Glomerular endothelial cell (primary cell): ENCODE data around the gene RPLP1. TPM values are rescaled to one million over a fixed set of nuclear protein-coding genes. Genes with fewer than 3 reads are reported as not detected.
"Not testable (repeated sequence)": the region's sequence is repeated elsewhere in the genome, so short reads cannot be mapped to it uniquely, and the experiment has no call there.

Experiments
- DNase-seq: peaks from one replicate; pipeline ENCODE4 v3.0.0-alpha.2; 2011; ENCODE audit warnings: low read depth, low spot score; ENCODE audit errors: extremely low read depth
- total RNA-seq: library from RNA; depleted of rRNA; stranded (reverse); fragments of >200 nt; gene quantifications from 2 replicates; pipeline ENCODE4 v1.2.3, GENCODE V29; 2015

Gene RPLP1
- total RNA-seq, 1 donor from 2014 or later, result 428 TPM

- no peak for DNase-seq
Observed at GRCh38 chr15:69436951-69437350, 15.7 kb upstream of the RPLP1 start.

GRCh38 chr15:69439623-69440022, 13.0 kb upstream of the RPLP1 start:
- DNase-seq, result no peak

GRCh38 chr15:69443032-69443611, 9.5 kb upstream of the RPLP1 start:
- DNase-seq, result no peak

- DNase-seq, result no peak
Observed at GRCh38 chr15:69444686-69445085, 7.9 kb upstream of the RPLP1 start.

GRCh38 chr15:69446953-69447352, 5.7 kb upstream of the RPLP1 start:
- DNase-seq, result no peak

- DNase-seq, result not testable (repeated sequence)
Observed at GRCh38 chr15:69450221-69450620, 2.4 kb upstream of the RPLP1 start.

- no peak for DNase-seq
Observed at GRCh38 chr15:69450968-69451695, 1.5 kb upstream of the RPLP1 start.

- no peak for DNase-seq
Observed at GRCh38 chr15:69451951-69452691, 497 bp upstream of the RPLP1 start.

- no peak for DNase-seq
Observed at GRCh38 chr15:69454953-69455352, 2.3 kb downstream of the RPLP1 start.

GRCh38 chr15:69456208-69457166, 3.9 kb downstream of the RPLP1 start:
- no peak for DNase-seq

GRCh38 chr15:69457304-69458280, 5.0 kb downstream of the RPLP1 start:
- no peak for DNase-seq

- DNase-seq, result no peak
Observed at GRCh38 chr15:69459066-69459465, 6.4 kb downstream of the RPLP1 start.

GRCh38 chr15:69460481-69460880, 7.9 kb downstream of the RPLP1 start:
- no peak for DNase-seq

- no peak for DNase-seq
Observed at GRCh38 chr15:69462030-69462492, 9.4 kb downstream of the RPLP1 start.

- DNase-seq, result peak; percentile 94
Observed at GRCh38 chr15:69462493-69463181, 10.0 kb downstream of the RPLP1 start.

GRCh38 chr15:69463182-69463756, 10.7 kb downstream of the RPLP1 start:
- DNase-seq, result no peak

GRCh38 chr15:69465253-69465652, 12.6 kb downstream of the RPLP1 start:
- DNase-seq, result no peak

- DNase-seq, result no peak
Observed at GRCh38 chr15:69466733-69467132, 14.1 kb downstream of the RPLP1 start.

- DNase-seq, result no peak
Observed at GRCh38 chr15:69467636-69468035, 15.0 kb downstream of the RPLP1 start.
